ENCODE data around the gene HOXB2.
A peak's percentile ranks its signal among the peaks of the same experiment; 100 is the strongest.

Gene HOXB2

DNA sequence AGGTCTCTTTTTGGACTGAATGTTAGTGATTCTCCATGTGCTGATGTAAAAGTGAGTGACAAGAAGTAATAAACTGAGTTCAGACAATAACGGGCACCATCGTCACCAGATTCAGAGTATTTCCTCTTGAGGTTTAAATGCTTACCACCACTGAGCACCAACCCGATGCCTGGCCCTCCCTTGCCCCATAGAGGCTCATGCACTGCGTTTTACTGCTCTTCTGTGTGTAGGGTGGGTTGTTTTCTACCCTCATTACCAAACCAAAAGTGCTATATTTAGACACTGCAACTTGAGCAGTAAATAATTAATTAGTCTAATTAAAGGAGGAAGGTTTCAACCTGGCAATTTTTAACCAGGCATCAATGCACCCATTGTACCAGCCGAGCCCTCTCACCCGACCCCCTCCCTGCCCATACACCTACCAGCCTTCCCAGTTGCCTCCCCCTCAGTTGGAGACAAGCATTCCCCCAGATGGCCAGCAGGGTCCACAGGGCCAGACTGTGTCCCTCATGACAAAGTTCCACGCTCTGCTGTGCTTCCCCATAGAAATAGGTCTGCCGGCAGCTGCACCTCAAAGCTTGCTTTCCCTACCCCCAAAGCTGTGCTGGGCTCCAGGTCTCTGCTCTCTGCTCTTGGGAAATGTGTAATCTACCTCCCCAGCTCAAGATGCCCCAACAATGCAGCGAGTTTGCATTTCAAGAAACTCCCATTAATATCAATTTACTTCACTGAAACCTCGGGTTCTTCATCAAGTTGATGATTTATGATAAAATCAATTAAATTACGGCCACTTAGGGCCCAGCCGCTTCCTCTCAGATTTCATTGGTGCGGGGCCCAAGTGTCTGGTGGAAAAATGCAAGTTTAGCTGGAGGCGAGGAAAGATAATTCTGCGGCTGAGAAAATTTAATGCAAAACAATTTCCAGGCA, 17.2 kb upstream of the HOXB2 start (continued):
- no peak for TF ChIP-seq ZNF302 (tag by site-specific recombination; IDR thresholded peaks at IDR 0.05; ENCODE audit: low read depth)
- peak; percentile 68 for TF ChIP-seq ZNF629 (tag by site-specific recombination; IDR thresholded peaks at IDR 0.05)
- TF ChIP-seq, protein P1, sequence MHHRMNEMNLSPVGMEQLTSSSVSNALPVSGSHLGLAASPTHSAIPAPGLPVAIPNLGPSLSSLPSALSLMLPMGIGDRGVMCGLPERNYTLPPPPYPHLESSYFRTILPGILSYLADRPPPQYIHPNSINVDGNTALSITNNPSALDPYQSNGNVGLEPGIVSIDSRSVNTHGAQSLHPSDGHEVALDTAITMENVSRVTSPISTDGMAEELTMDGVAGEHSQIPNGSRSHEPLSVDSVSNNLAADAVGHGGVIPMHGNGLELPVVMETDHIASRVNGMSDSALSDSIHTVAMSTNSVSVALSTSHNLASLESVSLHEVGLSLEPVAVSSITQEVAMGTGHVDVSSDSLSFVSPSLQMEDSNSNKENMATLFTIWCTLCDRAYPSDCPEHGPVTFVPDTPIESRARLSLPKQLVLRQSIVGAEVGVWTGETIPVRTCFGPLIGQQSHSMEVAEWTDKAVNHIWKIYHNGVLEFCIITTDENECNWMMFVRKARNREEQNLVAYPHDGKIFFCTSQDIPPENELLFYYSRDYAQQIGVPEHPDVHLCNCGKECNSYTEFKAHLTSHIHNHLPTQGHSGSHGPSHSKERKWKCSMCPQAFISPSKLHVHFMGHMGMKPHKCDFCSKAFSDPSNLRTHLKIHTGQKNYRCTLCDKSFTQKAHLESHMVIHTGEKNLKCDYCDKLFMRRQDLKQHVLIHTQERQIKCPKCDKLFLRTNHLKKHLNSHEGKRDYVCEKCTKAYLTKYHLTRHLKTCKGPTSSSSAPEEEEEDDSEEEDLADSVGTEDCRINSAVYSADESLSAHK (tag by site-specific recombination; IDR thresholded peaks at IDR 0.05) = peak; percentile 94
- TF ChIP-seq SP3 (tag by site-specific recombination; IDR thresholded peaks at IDR 0.05) = no peak
- TF ChIP-seq ZNF658 (tag by site-specific recombination; IDR thresholded peaks at IDR 0.05) = no peak
- TF ChIP-seq, protein P2, sequence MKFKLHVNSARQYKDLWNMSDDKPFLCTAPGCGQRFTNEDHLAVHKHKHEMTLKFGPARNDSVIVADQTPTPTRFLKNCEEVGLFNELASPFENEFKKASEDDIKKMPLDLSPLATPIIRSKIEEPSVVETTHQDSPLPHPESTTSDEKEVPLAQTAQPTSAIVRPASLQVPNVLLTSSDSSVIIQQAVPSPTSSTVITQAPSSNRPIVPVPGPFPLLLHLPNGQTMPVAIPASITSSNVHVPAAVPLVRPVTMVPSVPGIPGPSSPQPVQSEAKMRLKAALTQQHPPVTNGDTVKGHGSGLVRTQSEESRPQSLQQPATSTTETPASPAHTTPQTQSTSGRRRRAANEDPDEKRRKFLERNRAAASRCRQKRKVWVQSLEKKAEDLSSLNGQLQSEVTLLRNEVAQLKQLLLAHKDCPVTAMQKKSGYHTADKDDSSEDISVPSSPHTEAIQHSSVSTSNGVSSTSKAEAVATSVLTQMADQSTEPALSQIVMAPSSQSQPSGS (tag by site-specific recombination; IDR thresholded peaks at IDR 0.05; ENCODE audit: low read depth) = no peak
- TF ChIP-seq ZBTB8A (tag by site-specific recombination; IDR thresholded peaks at IDR 0.05) = peak; percentile 74
- TF ChIP-seq, protein P3, sequence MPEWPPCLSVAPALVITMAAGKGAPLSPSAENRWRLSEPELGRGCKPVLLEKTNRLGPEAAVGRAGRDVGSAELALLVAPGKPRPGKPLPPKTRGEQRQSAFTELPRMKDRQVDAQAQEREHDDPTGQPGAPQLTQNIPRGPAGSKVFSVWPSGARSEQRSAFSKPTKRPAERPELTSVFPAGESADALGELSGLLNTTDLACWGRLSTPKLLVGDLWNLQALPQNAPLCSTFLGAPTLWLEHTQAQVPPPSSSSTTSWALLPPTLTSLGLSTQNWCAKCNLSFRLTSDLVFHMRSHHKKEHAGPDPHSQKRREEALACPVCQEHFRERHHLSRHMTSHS (tag by site-specific recombination; IDR thresholded peaks at IDR 0.05) = 0 out of 2 replicates have a peak, but pooled peaks have one; percentile 60
- no peak for TF ChIP-seq MEIS1 (CRISPR knock-in tag; IDR thresholded peaks at IDR 0.05; ENCODE audit: borderline replicate concordance)
- peak; percentile 15; the same call in 1 of the 2 replicates for TF ChIP-seq GLIS2 (tag by site-specific recombination; IDR thresholded peaks at IDR 0.05)
- TF ChIP-seq, protein P4, sequence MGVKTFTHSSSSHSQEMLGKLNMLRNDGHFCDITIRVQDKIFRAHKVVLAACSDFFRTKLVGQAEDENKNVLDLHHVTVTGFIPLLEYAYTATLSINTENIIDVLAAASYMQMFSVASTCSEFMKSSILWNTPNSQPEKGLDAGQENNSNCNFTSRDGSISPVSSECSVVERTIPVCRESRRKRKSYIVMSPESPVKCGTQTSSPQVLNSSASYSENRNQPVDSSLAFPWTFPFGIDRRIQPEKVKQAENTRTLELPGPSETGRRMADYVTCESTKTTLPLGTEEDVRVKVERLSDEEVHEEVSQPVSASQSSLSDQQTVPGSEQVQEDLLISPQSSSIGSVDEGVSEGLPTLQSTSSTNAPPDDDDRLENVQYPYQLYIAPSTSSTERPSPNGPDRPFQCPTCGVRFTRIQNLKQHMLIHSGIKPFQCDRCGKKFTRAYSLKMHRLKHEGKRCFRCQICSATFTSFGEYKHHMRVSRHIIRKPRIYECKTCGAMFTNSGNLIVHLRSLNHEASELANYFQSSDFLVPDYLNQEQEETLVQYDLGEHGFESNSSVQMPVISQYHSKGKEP (tag by site-specific recombination; IDR thresholded peaks at IDR 0.05) = peak; percentile 99
- peak; percentile 90 for TF ChIP-seq ZXDB (tag by site-specific recombination; IDR thresholded peaks at IDR 0.05)
- TF ChIP-seq KLF8 (tag by site-specific recombination; IDR thresholded peaks at IDR 0.05) = no peak
- TF ChIP-seq, protein P5, sequence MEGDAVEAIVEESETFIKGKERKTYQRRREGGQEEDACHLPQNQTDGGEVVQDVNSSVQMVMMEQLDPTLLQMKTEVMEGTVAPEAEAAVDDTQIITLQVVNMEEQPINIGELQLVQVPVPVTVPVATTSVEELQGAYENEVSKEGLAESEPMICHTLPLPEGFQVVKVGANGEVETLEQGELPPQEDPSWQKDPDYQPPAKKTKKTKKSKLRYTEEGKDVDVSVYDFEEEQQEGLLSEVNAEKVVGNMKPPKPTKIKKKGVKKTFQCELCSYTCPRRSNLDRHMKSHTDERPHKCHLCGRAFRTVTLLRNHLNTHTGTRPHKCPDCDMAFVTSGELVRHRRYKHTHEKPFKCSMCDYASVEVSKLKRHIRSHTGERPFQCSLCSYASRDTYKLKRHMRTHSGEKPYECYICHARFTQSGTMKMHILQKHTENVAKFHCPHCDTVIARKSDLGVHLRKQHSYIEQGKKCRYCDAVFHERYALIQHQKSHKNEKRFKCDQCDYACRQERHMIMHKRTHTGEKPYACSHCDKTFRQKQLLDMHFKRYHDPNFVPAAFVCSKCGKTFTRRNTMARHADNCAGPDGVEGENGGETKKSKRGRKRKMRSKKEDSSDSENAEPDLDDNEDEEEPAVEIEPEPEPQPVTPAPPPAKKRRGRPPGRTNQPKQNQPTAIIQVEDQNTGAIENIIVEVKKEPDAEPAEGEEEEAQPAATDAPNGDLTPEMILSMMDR (tag by site-specific recombination; IDR thresholded peaks at IDR 0.05) = peak; percentile 29; the same call in 1 of the 2 replicates
- TF ChIP-seq ZNF664 (tag by site-specific recombination; IDR thresholded peaks at IDR 0.05) = no peak
- TF ChIP-seq, protein P6, sequence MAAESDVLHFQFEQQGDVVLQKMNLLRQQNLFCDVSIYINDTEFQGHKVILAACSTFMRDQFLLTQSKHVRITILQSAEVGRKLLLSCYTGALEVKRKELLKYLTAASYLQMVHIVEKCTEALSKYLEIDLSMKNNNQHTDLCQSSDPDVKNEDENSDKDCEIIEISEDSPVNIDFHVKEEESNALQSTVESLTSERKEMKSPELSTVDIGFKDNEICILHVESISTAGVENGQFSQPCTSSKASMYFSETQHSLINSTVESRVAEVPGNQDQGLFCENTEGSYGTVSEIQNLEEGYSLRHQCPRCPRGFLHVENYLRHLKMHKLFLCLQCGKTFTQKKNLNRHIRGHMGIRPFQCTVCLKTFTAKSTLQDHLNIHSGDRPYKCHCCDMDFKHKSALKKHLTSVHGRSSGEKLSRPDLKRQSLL (tag by site-specific recombination; IDR thresholded peaks at IDR 0.05) = no peak
- TF ChIP-seq, protein P7, sequence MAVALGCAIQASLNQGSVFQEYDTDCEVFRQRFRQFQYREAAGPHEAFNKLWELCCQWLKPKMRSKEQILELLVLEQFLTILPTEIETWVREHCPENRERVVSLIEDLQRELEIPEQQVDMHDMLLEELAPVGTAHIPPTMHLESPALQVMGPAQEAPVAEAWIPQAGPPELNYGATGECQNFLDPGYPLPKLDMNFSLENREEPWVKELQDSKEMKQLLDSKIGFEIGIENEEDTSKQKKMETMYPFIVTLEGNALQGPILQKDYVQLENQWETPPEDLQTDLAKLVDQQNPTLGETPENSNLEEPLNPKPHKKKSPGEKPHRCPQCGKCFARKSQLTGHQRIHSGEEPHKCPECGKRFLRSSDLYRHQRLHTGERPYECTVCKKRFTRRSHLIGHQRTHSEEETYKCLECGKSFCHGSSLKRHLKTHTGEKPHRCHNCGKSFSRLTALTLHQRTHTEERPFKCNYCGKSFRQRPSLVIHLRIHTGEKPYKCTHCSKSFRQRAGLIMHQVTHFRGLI (tag by site-specific recombination; IDR thresholded peaks at IDR 0.05) = peak; percentile 48; the same call in 1 of the 2 replicates
- peak; percentile 23; the same call in 1 of the 2 replicates for TF ChIP-seq EGR2 (tag by site-specific recombination; IDR thresholded peaks at IDR 0.05; ENCODE audit: low read depth)
- TF ChIP-seq ZBTB21 (tag by site-specific recombination; IDR thresholded peaks at IDR 0.05) = no peak
- no peak for TF ChIP-seq ZNF792 (tag by site-specific recombination; IDR thresholded peaks at IDR 0.05)
- no peak for TF ChIP-seq ZBTB48 (tag by site-specific recombination; IDR thresholded peaks at IDR 0.05)
- peak; percentile 69; the same call in 1 of the 2 replicates for TF ChIP-seq ZNF501 (tag by site-specific recombination; IDR thresholded peaks at IDR 0.05)
- no peak for TF ChIP-seq ZNF544 (tag by site-specific recombination; IDR thresholded peaks at IDR 0.05)
- no peak for TF ChIP-seq ZNF837 (tag by site-specific recombination; IDR thresholded peaks at IDR 0.05)
- TF ChIP-seq, protein P8, sequence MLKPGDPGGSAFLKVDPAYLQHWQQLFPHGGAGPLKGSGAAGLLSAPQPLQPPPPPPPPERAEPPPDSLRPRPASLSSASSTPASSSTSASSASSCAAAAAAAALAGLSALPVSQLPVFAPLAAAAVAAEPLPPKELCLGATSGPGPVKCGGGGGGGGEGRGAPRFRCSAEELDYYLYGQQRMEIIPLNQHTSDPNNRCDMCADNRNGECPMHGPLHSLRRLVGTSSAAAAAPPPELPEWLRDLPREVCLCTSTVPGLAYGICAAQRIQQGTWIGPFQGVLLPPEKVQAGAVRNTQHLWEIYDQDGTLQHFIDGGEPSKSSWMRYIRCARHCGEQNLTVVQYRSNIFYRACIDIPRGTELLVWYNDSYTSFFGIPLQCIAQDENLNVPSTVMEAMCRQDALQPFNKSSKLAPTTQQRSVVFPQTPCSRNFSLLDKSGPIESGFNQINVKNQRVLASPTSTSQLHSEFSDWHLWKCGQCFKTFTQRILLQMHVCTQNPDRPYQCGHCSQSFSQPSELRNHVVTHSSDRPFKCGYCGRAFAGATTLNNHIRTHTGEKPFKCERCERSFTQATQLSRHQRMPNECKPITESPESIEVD (tag by site-specific recombination; IDR thresholded peaks at IDR 0.05) = peak; percentile 97
- TF ChIP-seq ZNF174 (tag by site-specific recombination; IDR thresholded peaks at IDR 0.05) = no peak
